Islet of Langerhans (tissue), 1 donor: ENCODE data around the gene RHOJ.
"Not testable (repeated sequence)": the region's sequence is repeated elsewhere in the genome, so short reads cannot be mapped to it uniquely, and the experiment has no call there.

ENCODE experiments used
- FAIRE-seq: peaks from one replicate; lab custom pipeline; 2011; peaks lifted over from hg19 to GRCh38; lab: Jason Lieb, UNC

The RHOJ gene

DNA sequence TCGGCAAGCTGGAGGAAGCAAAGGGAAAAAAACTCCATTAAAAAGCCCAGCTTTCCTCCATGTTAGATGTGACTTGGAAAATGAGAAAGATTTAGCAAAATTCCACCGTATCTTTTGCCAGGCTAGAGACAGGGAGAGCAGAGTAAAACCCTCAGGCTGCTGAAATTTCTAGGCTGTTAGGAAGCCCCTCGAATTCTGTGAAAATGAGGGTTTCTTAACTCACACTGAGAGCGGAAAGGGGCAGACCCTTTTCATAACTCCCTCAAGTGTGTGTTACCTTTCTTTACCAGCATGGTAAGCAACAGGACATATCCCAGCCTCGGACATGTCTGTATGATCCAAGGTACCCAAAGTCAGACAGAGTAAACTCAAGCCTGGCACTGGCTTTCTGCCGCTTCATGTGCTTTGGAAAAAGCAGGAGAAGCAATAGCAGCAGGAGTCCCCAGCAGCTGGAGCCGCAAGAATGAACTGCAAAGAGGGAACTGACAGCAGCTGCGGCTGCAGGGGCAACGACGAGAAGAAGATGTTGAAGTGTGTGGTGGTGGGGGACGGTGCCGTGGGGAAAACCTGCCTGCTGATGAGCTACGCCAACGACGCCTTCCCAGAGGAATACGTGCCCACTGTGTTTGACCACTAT is at the start of gene RHOJ:
Gene RHOJ (plus strand): TSS at position 37 of the 637 bp plus-strand sequence. CDS start 427 bp downstream, at position 464.
- no peak for FAIRE-seq

DNA sequence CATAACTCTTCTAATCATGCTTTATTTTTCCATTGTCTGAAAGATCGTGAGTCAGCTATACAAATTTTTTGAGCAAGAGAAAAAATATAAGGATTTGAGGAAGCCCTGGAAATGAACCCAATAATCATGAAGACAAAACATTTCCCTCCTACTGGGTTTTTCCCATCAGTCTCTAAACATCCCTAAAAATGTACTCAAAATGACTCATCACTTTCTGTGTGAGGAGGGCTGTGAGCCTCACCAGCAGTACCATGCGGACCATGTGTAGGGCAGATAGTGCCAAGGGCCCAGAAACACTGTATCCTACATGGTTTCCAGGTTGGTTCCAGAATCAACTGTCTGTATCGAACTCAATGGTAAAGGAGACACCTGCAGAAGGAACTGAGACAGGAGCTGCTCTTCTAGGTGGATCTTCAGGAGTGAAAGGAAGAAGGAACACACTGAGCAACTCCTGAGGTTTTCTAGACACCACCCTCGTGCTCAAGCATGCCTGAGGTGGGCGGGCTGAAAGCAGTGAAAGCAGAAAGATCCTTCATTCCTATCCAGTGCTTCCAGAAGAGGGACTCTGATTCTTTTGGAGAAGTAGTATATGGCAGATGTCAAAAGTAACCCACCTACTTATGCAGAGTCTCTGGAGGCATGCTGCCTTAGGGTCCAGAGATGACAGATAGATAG is 48.6 kb upstream of the RHOJ start:
- no peak for FAIRE-seq

DNA sequence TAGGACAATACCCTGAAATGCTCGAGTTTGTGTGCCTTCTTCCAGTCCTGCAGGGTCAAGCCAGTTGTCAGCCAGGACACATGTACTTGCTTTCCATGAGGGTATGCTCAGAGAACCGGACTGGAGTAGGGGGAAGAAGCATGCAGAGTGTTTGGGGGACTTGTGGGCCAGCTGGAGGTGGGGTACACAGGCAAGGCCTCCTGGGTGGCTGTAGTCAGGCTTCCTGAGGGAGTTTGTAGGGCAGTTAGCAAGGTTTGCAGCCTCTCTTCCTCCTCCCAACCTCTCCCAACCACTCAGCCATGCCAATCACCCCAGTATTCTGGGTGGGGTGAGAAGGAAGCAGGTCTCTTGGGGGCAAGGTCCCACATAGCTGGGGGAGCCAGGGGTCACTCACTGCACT is 47.0 kb upstream of the RHOJ start:
- no peak for FAIRE-seq

DNA sequence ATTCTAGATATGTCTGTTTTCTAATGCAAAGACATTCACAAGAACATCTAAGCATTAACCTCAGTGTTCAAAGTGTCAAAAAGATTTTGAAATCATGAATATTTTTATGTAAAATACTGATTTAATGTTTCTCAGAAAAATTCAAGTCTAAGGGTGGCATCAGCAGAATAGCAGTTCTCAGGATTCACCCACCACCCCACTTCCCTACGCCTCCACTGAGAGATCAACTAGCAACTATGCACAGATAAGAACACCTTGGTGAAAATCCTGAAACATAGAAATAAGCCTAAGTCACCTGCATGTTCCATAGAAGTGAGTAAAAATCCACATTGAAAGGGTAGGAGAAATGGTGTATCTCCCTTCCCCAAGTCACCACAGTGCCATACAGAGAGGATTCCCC is 40.9 kb upstream of the RHOJ start:
- no peak for FAIRE-seq

DNA sequence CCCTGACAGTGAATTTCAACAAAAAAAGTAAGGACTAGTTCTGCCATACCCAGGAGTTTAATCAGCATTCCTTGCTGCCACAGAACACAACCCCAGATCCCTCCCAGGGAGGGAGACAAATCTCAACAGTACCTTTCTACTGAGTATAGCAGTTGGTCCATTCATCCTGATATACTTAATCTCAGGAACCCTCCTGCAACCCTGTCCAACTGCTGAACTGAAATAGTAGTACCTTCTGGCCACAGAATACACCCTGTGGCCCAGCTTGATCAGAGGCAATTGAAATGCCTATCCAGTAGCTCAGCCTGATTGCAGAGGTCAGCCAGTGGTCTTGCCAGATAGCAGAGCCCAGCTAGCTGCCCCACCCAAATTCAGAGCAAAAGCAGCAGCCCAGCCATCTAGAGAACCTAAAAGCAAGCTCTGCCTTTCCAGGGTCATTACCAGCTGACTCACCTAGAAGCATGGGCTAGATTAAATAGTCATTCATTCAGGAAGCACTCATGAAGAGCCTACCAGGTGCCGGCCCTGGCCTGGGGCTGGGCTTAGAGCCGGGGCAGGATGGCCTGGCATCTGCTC is 40.0 kb upstream of the RHOJ start:
- FAIRE-seq: no peak

DNA sequence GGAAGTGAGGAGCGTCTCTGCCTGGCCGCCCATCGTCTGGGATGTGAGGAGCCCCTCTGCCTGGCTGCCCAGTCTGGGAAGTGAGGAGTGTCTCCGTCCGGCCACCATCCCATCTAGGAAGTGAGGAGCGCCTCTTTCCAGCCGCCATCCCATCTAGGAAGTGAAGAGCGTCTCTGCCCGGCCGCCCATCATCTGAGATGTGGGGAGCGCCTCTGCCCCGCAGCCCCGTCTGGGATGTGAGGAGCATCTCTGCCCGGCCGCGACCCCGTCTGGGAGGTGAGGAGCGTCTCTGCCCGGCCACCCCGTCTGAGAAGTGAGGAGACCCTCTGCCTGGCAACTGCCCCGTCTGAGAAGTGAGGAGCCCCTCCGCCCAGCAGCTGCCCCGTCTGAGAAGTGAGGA is 39.0 kb upstream of the RHOJ start:
- FAIRE-seq: not testable (repeated sequence)

DNA sequence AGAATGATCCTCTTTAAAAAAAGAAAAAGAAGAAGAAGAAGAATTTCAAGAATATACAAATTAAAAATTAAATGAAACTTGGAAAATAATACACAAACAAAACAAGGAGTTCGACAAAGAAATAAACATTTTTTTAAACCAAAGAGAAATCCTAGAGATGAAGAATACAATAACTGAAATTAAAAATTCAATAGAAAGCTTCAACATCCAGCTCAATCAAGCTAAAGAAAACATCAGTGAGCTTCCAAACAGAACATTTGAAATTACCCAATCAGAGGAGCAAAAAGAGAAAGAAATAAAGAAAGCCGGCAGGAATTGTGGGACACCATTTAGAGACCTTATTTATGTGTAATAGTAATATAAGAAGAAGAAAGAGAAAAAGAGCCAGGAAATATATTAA is 37.2 kb upstream of the RHOJ start:
- peak; percentile 36 for FAIRE-seq

DNA sequence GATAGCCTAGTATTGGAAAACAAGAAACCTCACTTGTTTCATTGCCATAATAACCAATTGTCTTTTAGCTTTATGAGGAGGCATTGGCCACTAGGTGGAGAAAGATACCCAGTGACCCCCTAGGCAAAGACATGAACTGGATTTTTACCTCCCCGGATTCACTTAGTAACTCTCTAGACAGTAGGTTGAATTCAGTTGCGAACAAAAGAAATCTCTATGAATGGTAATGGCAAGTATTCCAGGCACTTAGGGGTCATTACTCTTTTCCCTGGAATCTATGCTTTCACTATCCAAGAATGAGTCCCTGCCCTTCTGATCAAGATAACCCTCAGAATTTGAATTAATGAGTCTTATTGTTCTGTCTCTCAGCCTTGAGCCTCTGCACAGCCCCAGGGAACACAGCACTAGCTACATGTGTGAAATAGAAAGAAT is 29.5 kb upstream of the RHOJ start:
- peak; percentile 65 for FAIRE-seq

DNA sequence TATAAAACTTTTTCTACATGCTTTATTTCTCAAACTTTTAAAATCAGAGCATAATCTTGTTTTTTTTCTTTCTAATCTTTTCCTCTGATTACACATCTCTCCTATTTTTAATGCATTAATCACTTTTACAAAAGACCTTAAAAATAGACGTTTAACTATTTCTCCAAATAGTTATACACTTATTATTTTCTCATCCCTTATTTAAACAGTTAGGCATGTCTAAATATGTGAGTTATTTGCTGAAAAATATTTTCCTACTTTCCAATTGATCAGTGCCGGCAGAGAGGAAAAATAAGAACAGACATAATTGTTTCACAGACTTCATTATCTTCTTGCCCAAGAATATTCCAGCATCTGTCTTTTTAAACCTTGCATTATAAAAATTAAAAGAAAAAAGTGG is 28.7 kb upstream of the RHOJ start:
- no peak for FAIRE-seq

DNA sequence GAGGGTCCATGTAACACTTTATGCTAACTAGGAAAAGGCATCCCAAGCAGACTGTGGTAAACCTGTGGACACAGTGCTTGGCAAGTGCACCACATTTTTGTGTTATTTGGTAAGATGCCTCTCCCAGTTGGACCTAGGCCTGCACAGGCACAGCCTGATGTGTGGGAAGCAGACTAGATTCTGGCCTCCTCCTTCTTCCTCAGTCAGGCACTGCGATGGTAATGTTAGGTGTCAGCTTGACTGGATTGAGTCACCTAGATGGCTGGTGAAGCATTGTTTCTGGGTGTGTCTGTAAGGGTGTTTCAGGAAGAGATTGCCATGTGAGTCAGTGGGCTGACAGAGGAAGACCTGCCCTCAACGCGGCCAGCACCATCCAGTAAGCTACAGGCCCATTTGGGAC is 25.3 kb upstream of the RHOJ start:
- no peak for FAIRE-seq

DNA sequence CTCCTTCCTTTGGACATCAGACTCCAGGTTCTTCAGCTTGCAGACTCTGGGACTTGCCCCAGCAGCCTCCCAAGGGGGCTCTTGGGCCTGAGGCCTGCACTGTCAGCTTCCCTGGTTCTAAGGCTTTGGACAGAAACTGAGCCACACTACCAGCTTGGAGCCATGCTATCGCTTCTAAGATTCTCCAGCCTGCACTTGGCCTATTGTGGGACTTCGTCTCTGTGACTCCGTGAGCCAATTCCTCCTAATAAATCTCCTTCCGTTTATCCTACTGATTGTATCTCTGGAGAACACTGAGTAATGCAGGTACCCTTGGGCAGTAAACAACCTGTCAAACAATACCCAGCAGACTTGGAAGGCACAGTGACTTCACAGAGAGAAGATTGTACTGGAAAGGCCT is 24.9 kb upstream of the RHOJ start:
- FAIRE-seq: no peak

DNA sequence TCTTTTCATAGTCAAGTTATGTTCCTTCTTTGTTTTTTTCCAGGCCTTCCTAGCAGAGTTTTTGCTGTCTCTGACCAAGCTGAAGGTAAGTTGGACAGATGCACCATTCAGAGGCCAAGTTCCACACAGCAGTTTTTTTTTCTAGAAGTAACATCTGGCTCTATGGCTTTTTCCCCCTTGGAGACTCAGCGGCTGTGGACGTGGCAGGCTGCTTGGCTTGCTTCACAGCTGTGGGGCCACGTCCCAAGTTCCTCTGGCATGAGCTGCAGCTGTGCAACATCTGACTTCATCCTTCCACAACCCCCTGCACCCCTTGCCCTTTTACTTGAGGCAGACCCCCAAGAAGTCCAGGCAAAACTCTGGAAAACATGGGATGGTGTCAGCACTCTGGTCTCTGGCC is 24.2 kb upstream of the RHOJ start:
- FAIRE-seq: no peak

DNA sequence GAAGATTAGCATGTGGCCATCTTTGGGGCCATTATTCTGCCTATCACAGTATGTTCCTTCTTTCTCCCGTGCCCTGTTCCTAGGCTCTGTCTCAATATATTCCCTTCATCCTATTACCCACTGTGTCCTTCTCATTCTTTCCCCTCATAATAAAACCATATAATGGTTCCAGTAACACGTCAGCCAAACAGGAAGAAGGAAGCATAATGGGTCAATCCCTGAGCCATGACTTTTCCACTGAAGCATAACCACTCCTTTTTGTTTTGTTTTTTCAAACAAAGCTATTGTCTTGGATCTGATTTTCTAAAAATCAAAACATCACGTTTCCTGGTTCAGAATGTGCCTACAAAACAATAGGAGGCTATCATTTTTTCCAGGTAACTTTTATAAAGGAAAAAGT is 21.3 kb upstream of the RHOJ start:
- no peak for FAIRE-seq

DNA sequence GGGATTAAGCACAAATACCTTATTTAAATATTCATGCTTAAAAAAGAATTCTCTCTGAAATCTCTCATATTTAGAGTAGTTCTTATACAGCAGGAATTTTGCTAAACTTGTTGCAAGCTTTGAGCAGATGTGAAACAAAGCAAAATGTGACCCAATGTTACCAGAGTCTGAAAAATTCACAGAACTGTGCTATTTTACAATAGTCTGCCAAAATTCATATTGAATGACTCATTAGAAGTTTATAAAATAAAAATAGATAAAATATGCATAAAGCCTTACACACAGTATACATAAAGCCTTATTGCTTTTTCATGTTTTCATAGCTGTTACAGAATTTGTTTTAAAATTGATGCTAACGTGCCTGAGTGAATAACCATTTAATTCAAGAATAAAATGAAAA is 17.8 kb upstream of the RHOJ start:
- FAIRE-seq: no peak

DNA sequence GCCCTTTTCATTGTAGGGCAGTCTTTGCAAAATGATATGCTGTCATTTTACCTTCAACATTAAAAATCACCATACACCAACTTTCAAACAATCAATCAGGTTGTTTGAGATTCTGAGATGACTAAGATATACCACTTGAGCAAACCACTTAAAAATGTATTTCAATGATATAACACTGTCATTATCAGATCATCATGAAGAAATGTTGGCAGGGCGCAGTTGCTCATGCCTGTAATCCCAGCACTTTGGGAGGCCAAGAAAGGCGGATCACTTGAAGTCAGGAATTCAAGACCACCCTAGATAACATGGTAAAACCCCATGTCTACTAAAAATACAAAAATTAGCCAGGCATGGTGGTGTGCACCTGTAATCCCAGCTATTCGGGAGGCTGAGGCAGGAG is 13.0 kb upstream of the RHOJ start:
- FAIRE-seq: no peak

DNA sequence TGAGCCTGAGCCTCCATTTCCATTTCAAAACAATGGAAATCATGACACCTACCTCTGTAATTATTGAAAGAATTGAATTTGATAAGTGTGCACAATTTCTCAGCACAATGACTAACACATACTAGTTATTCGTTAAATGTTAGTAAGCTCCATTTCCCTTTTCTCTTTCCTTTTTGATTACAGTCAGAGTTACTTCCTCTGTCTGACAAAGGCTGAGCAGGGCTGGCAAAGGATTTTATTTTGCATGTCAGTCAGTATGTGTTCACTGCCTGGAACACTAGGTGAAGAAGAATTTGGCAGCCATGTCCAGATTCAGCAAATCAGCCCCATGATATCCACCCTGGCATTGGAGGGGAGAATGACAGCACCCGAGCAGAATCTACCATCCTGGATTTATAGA is 12.2 kb upstream of the RHOJ start:
- peak; percentile 9 for FAIRE-seq

DNA sequence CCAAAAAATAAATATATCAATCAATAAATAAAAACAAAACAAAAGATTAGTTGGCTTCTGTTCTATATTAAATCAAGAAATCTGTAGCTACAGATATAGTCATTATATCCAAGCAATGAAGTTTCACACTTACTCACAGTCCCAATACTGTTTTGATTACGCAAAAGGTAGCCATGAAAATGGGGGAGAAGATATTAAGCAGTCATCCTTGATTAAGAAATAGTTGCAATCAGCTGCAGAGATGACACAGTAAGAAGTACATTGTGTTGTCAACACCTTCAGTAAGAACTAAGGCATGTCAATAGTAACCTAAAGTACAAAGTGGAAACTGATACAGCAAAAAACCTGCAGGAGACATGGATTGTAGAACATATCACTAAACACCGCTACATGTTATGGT is 11.0 kb upstream of the RHOJ start:
- FAIRE-seq: no peak

DNA sequence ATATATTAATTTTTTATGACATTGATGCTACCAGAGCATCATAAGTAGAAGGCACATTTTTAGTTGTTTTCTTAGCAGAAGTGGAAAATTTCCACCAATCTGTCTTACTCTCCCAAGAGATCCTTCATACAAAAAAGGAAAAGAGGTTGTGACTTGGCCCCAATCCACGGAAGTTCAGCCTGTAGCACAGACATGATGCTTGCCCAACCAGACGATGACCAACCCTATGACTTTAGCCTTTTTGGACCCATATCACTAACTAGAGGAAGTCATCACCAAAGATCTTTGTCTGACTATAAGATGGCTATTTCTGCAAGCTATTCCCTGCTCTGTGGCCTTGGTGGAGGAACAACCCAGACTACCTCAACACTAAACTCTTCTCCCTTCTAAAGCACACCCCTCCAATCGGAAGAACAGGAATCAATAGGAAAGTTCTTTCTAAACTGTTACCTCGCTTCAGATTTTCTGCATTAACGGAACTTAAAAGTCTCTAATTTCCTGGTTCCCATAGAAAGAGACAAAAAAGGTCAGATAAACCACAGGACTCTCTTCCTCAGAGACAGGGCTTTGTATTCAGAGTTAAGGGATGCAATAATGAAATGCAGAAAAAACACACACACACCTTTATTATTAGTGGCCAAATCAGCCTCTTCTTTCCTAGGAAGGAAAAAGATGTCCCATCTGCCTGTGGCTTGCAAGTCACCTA is 4.1 kb upstream of the RHOJ start:
- no peak for FAIRE-seq

DNA sequence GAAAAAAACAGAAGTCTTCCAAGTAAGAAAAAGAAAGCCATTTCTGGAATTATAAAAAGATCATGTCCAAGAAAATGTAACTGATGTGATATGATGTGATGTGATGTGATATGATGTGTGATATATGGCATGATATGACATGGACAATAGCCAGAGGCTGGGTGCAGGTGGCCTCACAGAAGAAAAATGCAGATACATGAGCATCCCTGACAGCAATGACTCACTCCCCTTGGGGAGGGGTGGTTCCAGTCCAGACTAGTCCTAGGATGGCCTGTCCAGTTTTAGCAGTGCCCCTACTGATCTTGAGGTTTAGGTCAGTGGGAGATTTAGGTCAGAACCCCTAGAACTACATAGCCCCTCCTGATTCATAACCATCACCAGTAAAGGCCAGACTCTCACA is 3.5 kb upstream of the RHOJ start:
- no peak for FAIRE-seq

DNA sequence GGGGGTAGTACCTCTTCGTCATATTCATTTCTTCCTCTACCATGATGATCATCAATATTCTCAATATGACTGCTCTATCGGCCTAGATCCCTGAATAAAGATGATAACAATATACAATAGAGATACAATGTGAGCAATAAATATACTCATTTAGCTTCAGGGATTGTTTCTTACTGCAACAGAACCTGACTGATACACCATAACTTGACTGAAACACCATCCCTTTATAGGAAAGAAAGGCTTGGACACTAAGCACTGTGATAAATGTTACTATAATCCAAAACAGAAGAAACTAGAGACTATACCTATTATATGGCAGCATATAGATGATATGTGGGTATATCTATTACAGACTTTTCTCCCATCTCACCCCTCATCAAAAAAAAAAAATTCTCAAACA is 1.2 kb upstream of the RHOJ start:
- no peak for FAIRE-seq

DNA sequence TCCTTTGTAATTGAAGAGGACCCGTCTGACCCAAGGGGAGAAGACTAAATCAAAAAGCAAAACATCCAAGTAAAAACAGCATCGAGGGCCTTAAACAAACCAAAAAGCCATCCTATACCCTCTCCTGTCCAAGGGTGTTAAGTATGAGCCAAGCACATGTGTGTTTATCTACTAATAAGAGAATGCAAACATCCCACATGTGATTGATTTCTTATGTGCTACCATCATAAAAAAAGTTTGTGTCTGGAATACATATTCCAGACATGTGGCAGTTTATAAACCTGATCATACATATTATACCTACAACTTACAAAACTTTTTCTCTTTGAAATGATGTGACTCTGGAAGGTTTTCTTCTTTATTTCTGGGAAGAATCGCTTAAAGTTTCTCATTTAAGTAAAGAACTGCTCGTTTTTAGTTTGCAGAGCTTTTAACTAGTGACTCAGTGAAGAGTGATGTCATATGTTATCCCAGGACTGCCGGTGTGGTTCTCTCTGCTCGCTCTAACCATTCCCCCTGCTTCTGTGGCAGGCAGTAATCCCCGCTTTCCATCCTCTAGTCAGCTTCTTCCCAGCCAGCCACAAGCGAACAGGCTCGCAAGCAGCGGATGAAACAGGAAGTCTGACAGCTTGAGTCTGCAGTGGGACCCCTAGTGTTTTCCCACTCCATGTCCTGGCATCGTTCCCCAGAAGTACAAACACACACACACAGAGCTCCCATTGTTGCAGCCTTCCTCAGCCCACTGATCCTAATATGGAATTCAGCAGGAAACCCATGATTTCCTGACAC is 431 bp upstream of the RHOJ start:
- FAIRE-seq: no peak

DNA sequence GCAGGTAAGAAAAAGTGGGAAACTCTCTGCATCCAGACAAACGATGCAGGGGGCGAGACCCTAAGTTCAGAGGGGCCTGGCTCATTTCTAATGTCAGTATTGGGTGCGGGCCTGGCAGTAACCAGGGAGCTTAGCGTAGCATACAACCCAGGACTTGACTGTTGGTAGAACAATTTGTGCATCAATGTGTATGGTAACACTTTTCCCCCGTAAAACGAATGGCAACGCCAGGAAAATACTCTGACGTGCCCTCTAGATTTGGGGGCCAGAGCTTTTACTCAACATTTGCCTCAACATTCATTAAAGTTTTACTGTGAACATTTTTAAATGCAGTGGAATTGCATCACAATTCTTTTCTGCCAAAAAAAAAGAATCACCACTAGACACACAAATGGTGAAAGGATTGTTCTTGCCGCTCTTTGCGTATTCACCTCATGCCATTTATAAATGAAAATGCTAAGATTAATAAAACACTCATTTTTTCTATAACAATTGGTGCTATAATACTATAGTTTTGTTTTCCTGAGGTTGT is 867 bp downstream of the RHOJ start:
- FAIRE-seq: no peak
